Muscle layer of colon (tissue), 2 donors: ENCODE results near the gene BAIAP3.

ENCODE experiments used
- H3K27ac ChIP-seq: one replicate; pipeline ENCODE4 v1.7.0; 2013; ENCODE audit warnings: low read depth, mild to moderate bottlenecking, low read length, moderate library complexity
- H3K27me3 ChIP-seq, 2 donors: one replicate each; pipeline ENCODE4 v1.7.0; 2013; ENCODE audit warnings: low read length in 2 of 2, mild to moderate bottlenecking in 2 of 2; ENCODE audit not compliant: insufficient read depth in 2 of 2, control insufficient read depth in 1 of 2
- H3K36me3 ChIP-seq: one replicate; pipeline ENCODE4 v1.7.0; 2013; ENCODE audit warnings: mild to moderate bottlenecking, low read length; ENCODE audit not compliant: insufficient read depth
- H3K4me1 ChIP-seq: one replicate; pipeline ENCODE4 v1.7.0; 2013; ENCODE audit warnings: mild to moderate bottlenecking, low read length; ENCODE audit not compliant: insufficient read depth
- H3K4me3 ChIP-seq, 2 donors: one replicate each; pipeline ENCODE4 v1.7.0; 2013; ENCODE audit warnings: low read length in 2 of 2, low read depth in 1 of 2, mild to moderate bottlenecking in 1 of 2, moderate library complexity in 1 of 2
- H3K9ac ChIP-seq: one replicate; pipeline ENCODE4 v1.7.0; 2013; ENCODE audit warnings: low read length
- H3K9me3 ChIP-seq: one replicate; pipeline ENCODE4 v1.7.0; 2013; ENCODE audit warnings: mild to moderate bottlenecking, low read length
- donor health status: abdominal sarcoma.
- donor health status: Adenocarcinoma of cecum.

BAIAP3 gene

GRCh38 chr16:1338855-1339675 lies 5.6 kb downstream of the BAIAP3 start:
- Histone ChIP-seq H3K36me3 (no peaks in the 10 kb centered on the region), H3K9me3 (no peaks in the 10 kb centered on the region), H3K9ac (no peak overlapping the region), H3K4me1 (no peaks in the 10 kb centered on the region), H3K27ac (no peak overlapping the region), H3K4me3 (no peak overlapping the region), H3K27me3 (peaks cover 10 to 34% of the 10 kb centered on the region in 2 donors)

GRCh38 chr16:1340730-1341494 lies 7.5 kb downstream of the BAIAP3 start:
- Histone ChIP-seq H3K27me3 (peaks cover 0 to 15% of the 10 kb centered on the region in 2 donors), H3K4me1 (no peaks in the 10 kb centered on the region), H3K27ac (no peak overlapping the region), H3K4me3 (no peak overlapping the region), H3K9me3 (no peaks in the 10 kb centered on the region), H3K36me3 (no peaks in the 10 kb centered on the region), H3K9ac (no peak overlapping the region)

GRCh38 chr16:1341495-1342420 lies 8.3 kb downstream of the BAIAP3 start:
- no peaks in the 10 kb centered on the region for H3K9me3 ChIP-seq
- no peaks in the 10 kb centered on the region for H3K4me1 ChIP-seq
- H3K4me3 ChIP-seq = no peak overlapping the region
- H3K36me3 ChIP-seq = no peaks in the 10 kb centered on the region
- H3K9ac ChIP-seq = no peak overlapping the region
- H3K27ac ChIP-seq = no peak overlapping the region
- H3K27me3 ChIP-seq = peaks cover 0 to 11% of the 10 kb centered on the region in 2 donors

GRCh38 chr16:1342526-1343427 lies 9.3 kb downstream of the BAIAP3 start:
- Histone ChIP-seq H3K9ac (no peak overlapping the region), H3K4me1 (no peaks in the 10 kb centered on the region), H3K36me3 (no peaks in the 10 kb centered on the region), H3K27ac (no peak overlapping the region), H3K27me3 (peaks cover 0 to 7% of the 10 kb centered on the region in 2 donors), H3K9me3 (no peaks in the 10 kb centered on the region), H3K4me3 (no peak overlapping the region)

GRCh38 chr16:1343428-1344242 lies 10.2 kb downstream of the BAIAP3 start:
- H3K27me3 ChIP-seq = peaks cover 0 to 4% of the 10 kb centered on the region in 2 donors
- no peak overlapping the region for H3K27ac ChIP-seq
- H3K9ac ChIP-seq = no peak overlapping the region
- H3K4me1 ChIP-seq = no peaks in the 10 kb centered on the region
- H3K4me3 ChIP-seq = no peak overlapping the region
- no peaks in the 10 kb centered on the region for H3K9me3 ChIP-seq
- peaks cover under 1% of the 10 kb centered on the region for H3K36me3 ChIP-seq

GRCh38 chr16:1344499-1344898 lies 11.1 kb downstream of the BAIAP3 start:
- Histone ChIP-seq H3K9ac (no peak overlapping the region), H3K27ac (no peak overlapping the region), H3K4me1 (no peaks in the 10 kb centered on the region), H3K36me3 (peaks cover 9% of the 10 kb centered on the region), H3K9me3 (no peaks in the 10 kb centered on the region), H3K4me3 (no peak overlapping the region), H3K27me3 (peaks cover 0 to 4% of the 10 kb centered on the region in 2 donors)

- Histone ChIP-seq H3K27ac (no peak overlapping the region), H3K27me3 (peaks cover 0 to 4% of the 10 kb centered on the region in 2 donors), H3K4me3 (no peak overlapping the region), H3K36me3 (peaks cover 15% of the 10 kb centered on the region), H3K4me1 (peaks cover 1% of the 10 kb centered on the region), H3K9ac (no peak overlapping the region), H3K9me3 (no peaks in the 10 kb centered on the region)
Observed at GRCh38 chr16:1345087-1345486, 11.6 kb downstream of the BAIAP3 start.

- H3K9me3 ChIP-seq = no peaks in the 10 kb centered on the region
Observed at GRCh38 chr16:1345651-1346421, 12.4 kb downstream of the BAIAP3 start.

GRCh38 chr16:1346422-1347285 lies 13.2 kb downstream of the BAIAP3 start:
- H3K9ac ChIP-seq = no peak overlapping the region
- peaks cover 11% of the 10 kb centered on the region for H3K4me1 ChIP-seq
- H3K9me3 ChIP-seq = no peaks in the 10 kb centered on the region
- peaks cover 21% of the 10 kb centered on the region for H3K36me3 ChIP-seq
- no peaks in the 10 kb centered on the region for H3K27me3 ChIP-seq
- H3K27ac ChIP-seq = no peak overlapping the region
- H3K4me3 ChIP-seq = no peak overlapping the region

More at GRCh38 chr16:1345651-1346421, 12.4 kb downstream of the BAIAP3 start:
- peaks cover 9% of the 10 kb centered on the region for H3K4me1 ChIP-seq
- peaks cover 0 to 4% of the 10 kb centered on the region in 2 donors for H3K27me3 ChIP-seq
- H3K4me3 ChIP-seq = no peak overlapping the region
- H3K27ac ChIP-seq = no peak overlapping the region
- H3K36me3 ChIP-seq = peaks cover 21% of the 10 kb centered on the region
- no peak overlapping the region for H3K9ac ChIP-seq
